ENCODE measurements around the gene SPATA1.

Gene SPATA1

GRCh38 chr1:84509029-84509428 lies 2.8 kb downstream of the SPATA1 start:
- no peak for DNase-seq (ENCODE audit: low read depth, low spot score)

GRCh38 chr1:84510165-84510564 lies 4.0 kb downstream of the SPATA1 start:
- no peak for DNase-seq (ENCODE audit: low read depth, low spot score)

DNA sequence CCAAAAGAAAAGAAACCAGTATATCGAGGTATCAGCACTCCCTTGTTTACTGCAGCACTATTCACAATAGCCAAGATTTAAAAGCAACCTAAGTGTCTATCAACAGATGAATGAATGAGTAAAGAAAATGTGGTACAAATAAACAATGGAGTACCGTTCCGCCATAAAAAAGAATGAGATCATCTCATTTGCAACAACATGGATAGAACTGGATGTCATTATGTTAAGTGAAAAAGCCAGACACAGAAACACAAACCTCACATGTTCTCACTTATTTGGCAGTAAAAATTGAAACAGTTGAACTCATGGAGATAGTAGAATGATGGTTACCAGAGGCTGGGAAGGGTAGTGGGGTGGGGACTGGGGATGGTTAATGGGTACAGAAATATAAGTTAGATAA lies 4.5 kb downstream of the SPATA1 start:
- no peak for DNase-seq (ENCODE audit: low read depth, low spot score)

DNA sequence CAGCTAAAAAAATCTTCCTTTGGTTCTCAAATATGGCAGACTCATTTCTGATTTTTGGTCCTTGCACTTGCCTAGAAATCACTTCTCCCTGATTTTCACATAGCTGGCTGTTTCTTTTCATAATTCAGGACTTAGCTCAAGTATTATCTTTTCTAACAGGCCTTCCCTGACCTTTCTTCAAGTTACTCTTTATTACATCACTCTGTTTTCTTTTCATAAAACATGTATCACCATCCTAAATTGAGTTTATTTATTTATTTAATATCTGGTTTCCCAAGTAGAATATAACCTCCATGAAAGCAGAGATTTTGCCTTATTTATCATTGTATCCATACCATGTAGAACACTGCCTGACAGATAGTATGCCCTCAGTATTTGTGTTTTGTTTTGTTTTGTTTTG lies 18.4 kb downstream of the SPATA1 start:
- no peak for DNase-seq (ENCODE audit: low read depth, low spot score)

DNA sequence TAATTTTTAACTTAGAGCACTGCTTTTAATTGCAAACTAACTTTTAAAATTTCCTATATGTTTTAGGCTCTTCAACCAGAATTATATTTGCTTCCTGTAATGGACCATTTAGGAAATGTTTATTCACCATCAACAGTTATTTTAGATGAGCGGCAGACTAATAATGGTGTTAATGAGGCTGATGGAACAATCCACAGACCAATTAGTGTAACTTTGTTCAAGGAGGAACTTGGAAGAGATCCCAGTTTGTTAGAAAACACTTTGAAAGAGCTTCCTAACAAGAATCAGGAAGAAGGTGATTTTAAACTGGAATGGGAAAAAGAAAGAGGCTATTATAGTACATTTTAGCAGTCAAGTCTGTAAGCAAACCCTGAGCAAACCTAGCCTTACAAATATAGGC lies 19.6 kb downstream of the SPATA1 start:
- DNase-seq (ENCODE audit: low read depth, low spot score): peak; percentile 17

GRCh38 chr1:84538599-84538998 lies 32.4 kb downstream of the SPATA1 start:
- no peak for DNase-seq (ENCODE audit: low read depth, low spot score)

GRCh38 chr1:84539972-84540371 lies 33.8 kb downstream of the SPATA1 start:
- DNase-seq (ENCODE audit: low read depth, low spot score): no peak

- no peak for DNase-seq (ENCODE audit: low read depth, low spot score)
These were observed 34.6 kb downstream of the SPATA1 start for GRCh38 chr1:84540759-84541158.

DNA sequence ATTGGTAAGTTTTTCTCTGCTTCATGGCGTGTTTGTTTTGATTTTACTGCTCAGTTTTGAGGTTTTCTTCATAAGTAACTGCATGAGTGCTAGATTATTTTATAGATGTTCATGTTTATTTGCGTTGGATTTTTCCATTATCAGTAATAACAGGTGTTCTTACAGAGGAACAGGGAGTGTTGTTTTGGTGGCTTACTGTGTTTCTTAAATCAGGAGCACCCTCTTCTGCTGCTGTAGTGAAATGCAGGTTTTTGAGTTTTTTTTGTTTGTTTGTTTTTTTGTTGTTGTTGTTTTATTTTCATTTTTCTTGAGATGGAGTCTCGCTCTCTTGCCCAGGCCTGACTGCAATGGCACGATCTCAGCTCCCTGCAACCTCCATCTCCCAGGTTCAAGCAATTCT lies 35.5 kb downstream of the SPATA1 start:
- DNase-seq (ENCODE audit: low read depth, low spot score): no peak

GRCh38 chr1:84550826-84551225 lies 44.6 kb downstream of the SPATA1 start:
- DNase-seq (ENCODE audit: low read depth, low spot score): no peak

- no peak for DNase-seq (ENCODE audit: low read depth, low spot score)
These were observed 63.0 kb downstream of the SPATA1 start for GRCh38 chr1:84569216-84569615.

DNA sequence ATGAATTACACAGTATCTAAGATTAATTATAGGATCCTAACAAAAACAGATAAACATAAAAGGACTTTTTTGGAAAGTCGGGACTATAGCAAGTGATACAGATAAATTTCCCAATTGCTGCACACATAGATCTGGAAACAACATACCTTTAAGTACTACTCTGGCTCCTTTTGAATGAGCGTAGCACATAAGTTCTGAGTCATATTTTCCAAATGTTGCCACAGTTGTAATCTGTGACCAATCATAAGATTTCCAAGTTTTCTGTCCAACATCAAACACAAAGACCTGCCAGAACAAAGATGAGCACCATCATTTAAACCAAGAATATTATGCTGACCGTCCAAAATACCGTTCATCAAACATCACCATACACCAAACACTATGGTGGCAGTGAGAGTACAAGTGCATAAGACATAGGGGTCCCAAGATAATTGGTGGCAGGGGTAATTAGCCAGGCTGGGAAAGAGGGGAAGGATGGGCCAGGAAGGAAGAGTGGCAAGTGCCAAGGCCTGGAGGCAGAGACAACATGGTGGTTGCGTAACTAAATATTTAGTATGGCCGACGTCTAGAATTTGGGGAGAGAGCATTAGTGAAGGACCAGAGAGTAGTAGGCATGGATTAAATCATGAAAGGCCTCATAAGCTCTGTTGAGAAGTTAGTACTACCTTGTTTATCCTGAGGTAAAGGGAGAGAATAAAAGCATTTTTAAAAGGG lies 64.4 kb downstream of the SPATA1 start:
- peak; percentile 10 for DNase-seq (ENCODE audit: low read depth, low spot score)

DNA sequence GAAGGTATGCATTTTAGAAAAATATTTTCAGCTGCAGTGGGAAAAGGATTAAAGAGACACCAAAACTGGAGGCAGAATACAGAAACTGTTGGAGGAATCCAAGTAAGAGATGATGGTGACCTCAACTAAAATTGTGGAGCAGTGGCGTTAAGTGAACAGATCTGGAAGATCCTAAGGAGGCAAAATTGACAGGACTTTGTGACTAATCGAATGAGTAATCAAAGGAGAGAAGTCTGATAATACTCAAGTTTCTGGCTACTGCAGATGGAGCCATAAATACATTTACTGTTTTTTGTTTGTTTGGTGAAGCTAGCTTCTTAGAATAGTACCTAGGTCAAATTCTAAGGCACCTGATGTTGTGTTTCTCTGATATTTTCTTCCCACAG lies 65.0 kb downstream of the SPATA1 start:
- DNase-seq (ENCODE audit: low read depth, low spot score): no peak

DNA sequence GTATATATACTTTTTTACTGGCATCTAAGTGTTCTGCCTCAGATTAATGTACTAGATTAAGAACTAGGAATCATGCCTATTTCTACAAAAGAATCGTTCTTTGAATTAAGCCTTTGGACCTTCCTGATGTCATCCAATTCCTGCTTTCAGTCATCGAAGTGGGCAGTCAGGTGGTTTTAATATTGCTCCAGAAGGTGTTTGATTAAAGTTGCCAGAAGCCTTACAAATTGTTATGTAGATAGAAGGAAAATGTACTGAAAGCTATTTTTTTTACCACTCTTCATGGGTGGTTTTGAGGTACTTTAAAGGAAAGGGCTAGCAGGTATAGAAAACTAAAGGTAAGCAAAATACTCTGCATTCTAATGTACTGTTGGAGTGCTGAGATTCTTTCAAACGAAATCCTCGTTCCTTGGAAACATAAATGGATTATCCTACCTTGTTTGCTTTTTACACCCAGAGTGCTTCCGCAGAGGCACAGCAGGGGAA lies 67.3 kb downstream of the SPATA1 start:
- peak; percentile 30 for DNase-seq (ENCODE audit: low read depth, low spot score)

GRCh38 chr1:84573967-84574842 lies 68.0 kb downstream of the SPATA1 start, which contains the start of gene CTBS:
TSS of gene CTBS (minus strand) at chr1:84574440. CDS start at chr1:84574415, 25 bp downstream.
- peak; percentile 94 for DNase-seq (ENCODE audit: low read depth, low spot score)

GRCh38 chr1:84574936-84575335 lies 68.8 kb downstream of the SPATA1 start:
- no peak for DNase-seq (ENCODE audit: low read depth, low spot score)

- no peak for DNase-seq (ENCODE audit: low read depth, low spot score)
These were observed 75.5 kb downstream of the SPATA1 start for GRCh38 chr1:84581648-84582047.

GRCh38 chr1:84582802-84583587 lies 76.8 kb downstream of the SPATA1 start:
- DNase-seq (ENCODE audit: low read depth, low spot score): peak; percentile 51

GRCh38 chr1:84583648-84584047 lies 77.5 kb downstream of the SPATA1 start:
- peak; percentile 14 for DNase-seq (ENCODE audit: low read depth, low spot score)

GRCh38 chr1:84584126-84584525 lies 77.9 kb downstream of the SPATA1 start:
- DNase-seq (ENCODE audit: low read depth, low spot score): no peak

DNA sequence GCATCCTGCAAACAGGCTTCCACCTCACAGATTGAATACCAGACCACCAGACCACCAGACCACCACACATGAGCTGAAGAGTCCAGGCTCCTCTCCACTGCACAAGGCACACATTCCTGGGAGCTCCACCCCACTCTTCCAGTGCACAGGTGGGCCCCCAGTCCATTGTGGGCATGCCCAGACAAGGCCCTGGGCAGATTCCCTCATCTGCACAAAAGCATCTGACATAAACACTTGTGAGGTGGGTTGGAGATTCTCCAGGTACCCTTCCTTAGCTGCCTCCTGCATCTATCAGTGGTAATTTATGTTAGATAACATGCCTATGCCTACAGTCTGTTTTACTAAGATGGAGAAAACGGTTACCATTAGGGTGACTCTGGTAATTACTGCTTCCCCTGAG lies 79.6 kb downstream of the SPATA1 start:
- no peak for DNase-seq (ENCODE audit: low read depth, low spot score)

DNA sequence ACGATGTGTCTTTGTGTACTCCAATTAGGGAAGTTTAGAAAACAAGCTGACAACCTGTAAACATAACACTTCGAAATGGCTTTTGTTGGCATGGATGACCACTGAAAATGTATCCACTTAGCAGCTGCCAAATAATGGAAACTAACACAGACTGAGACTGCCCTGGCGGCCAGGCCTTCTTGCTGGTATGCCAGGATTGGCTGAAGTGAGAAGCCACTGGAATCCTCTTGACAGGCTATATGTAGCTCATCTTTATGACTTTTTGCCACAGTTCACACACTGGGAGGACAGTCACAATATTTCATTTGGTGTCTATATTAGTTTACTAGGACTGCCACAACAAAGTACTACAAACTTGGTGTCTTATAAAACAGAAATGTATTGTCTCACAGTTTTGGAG lies 80.9 kb downstream of the SPATA1 start:
- DNase-seq (ENCODE audit: low read depth, low spot score): no peak
